Activated CD8-positive, alpha-beta memory T cell treated with anti-CD3 and anti-CD28 coated beads, Interleukin-2, amount 50 U/mL, for 1 hour (primary cell): ENCODE measurements around the gene PTCD3.
A peak's percentile ranks its signal among the peaks of the same experiment; 100 is the strongest.

Experiments used
- DNase-seq: peaks from one replicate; pipeline ENCODE4 v3.0.0-alpha.2; 2020; ENCODE audit errors: extremely low read depth

Gene PTCD3

GRCh38 chr2:86082756-86083155 lies 23.3 kb upstream of the PTCD3 start:
- DNase-seq, result no peak

GRCh38 chr2:86087936-86088850 lies 17.8 kb upstream of the PTCD3 start:
- no peak for DNase-seq

- DNase-seq, result no peak
Observed at GRCh38 chr2:86094229-86094628, 11.8 kb upstream of the PTCD3 start.

- no peak for DNase-seq
Observed at GRCh38 chr2:86097114-86097896, 8.7 kb upstream of the PTCD3 start.

- no peak for DNase-seq
Observed at GRCh38 chr2:86097913-86098312, 8.1 kb upstream of the PTCD3 start.

- no peak for DNase-seq
Observed at GRCh38 chr2:86102157-86102556, 3.9 kb upstream of the PTCD3 start.

- peak; percentile 48 for DNase-seq
Observed at GRCh38 chr2:86105252-86105968, 625 bp upstream of the PTCD3 start, which contains the start of gene POLR1A. Gene POLR1A (minus strand): TSS chr2:86105886. CDS start chr2:86105776, 110 bp downstream.

GRCh38 chr2:86107031-86107430 lies 996 bp downstream of the PTCD3 start:
- DNase-seq, result no peak

GRCh38 chr2:86118130-86118529 lies 12.1 kb downstream of the PTCD3 start:
- no peak for DNase-seq

- DNase-seq, result no peak
Observed at GRCh38 chr2:86123328-86123925, 17.4 kb downstream of the PTCD3 start.

GRCh38 chr2:86124683-86125082 lies 18.6 kb downstream of the PTCD3 start:
- DNase-seq, result no peak

- DNase-seq, result no peak
Observed at GRCh38 chr2:86134709-86135108, 28.7 kb downstream of the PTCD3 start.

- DNase-seq, result no peak
Observed at GRCh38 chr2:86135653-86136052, 29.6 kb downstream of the PTCD3 start.

GRCh38 chr2:86136141-86136540 lies 30.1 kb downstream of the PTCD3 start:
- no peak for DNase-seq

- no peak for DNase-seq
Observed at GRCh38 chr2:86138736-86139625, 32.9 kb downstream of the PTCD3 start.

- DNase-seq, result no peak
Observed at GRCh38 chr2:86139981-86140380, 33.9 kb downstream of the PTCD3 start.

GRCh38 chr2:86140969-86141392 lies 34.9 kb downstream of the PTCD3 start:
- no peak for DNase-seq

GRCh38 chr2:86142436-86143257 lies 36.6 kb downstream of the PTCD3 start:
- DNase-seq, result no peak

- no peak for DNase-seq
Observed at GRCh38 chr2:86143307-86143706, 37.3 kb downstream of the PTCD3 start.
